Common myeloid progenitor, CD34-positive (primary cell): ENCODE data around the gene BNC2.
A peak's percentile ranks its signal among the peaks of the same experiment; 100 is the strongest.

Experiments used
- CTCF ChIA-PET: fragments of 350-600 bp; sonication (Branson Sonifier 250); formaldehyde crosslinking; loops from one replicate; lab custom pipeline; 2021; ENCODE audit warnings: antibody characterized with exemption; lab: Charles Lee
- POLR2A ChIA-PET: fragments of 350-600 bp; sonication (Branson Sonifier 250); formaldehyde crosslinking; loops from one replicate; lab custom pipeline; 2021; ENCODE audit warnings: antibody characterized with exemption; lab: Charles Lee
- DNase-seq, 3 donors: peaks; one replicate each; pipeline versions ENCODE4 v3.0.0 to v3.0.0-alpha.2; 2013
- H3K27ac ChIP-seq, 2 experiments: 1 replicate in 1 of 2; 2 replicates in 1 of 2; pipeline ENCODE4 v1.7.0; 2013; ENCODE audit warnings: inconsistent platforms in 2 of 2, low read length in 2 of 2, mild to moderate bottlenecking in 2 of 2, low read depth in 1 of 2, moderate library complexity in 1 of 2; ENCODE audit not compliant: severe bottlenecking in 2 of 2, insufficient read depth in 1 of 2, poor library complexity in 1 of 2
- H3K27me3 ChIP-seq, 5 experiments: replicated peaks in 2 of 5; 1 replicate in 3 of 5; 2 replicates in 2 of 5; pipeline versions ENCODE4 v1.6.1 to v1.7.0; 2013; ENCODE audit warnings: low read length in 4 of 5, mild to moderate bottlenecking in 2 of 5, moderate library complexity in 2 of 5, inconsistent platforms in 1 of 5; ENCODE audit not compliant: insufficient read depth in 5 of 5, control insufficient read depth in 4 of 5
- H3K36me3 ChIP-seq, 4 experiments: 1 replicate in 2 of 4; 2 replicates in 2 of 4; pipeline versions ENCODE4 v1.6.1 to v1.7.0; 2013; ENCODE audit warnings: low read length in 3 of 4, control low read depth in 1 of 4, mild to moderate bottlenecking in 1 of 4; ENCODE audit not compliant: control insufficient read depth in 4 of 4, insufficient read depth in 4 of 4
- H3K4me1 ChIP-seq, 4 experiments: 1 replicate in 3 of 4; 2 replicates in 1 of 4; pipeline versions ENCODE4 v1.6.1 to v1.7.1; 2013; ENCODE audit warnings: low read length in 3 of 4, mild to moderate bottlenecking in 3 of 4, control low read depth in 1 of 4, inconsistent platforms in 1 of 4, moderate library complexity in 1 of 4; ENCODE audit not compliant: control insufficient read depth in 4 of 4, insufficient read depth in 4 of 4; ENCODE audit errors: control extremely low read depth in 1 of 4
- H3K4me3 ChIP-seq, 7 experiments: 1 replicate in 4 of 7; 2 replicates in 3 of 7; pipeline versions ENCODE4 v1.5.1 to v1.7.0; 2013; ENCODE audit warnings: mild to moderate bottlenecking in 7 of 7, low read length in 6 of 7, moderate library complexity in 6 of 7, inconsistent platforms in 2 of 7, low read depth in 2 of 7, control low read depth in 1 of 7; ENCODE audit not compliant: insufficient read depth in 4 of 7, control insufficient read depth in 1 of 7; ENCODE audit errors: extremely low read depth in 1 of 7
- H3K9me3 ChIP-seq, 5 experiments: 1 replicate in 4 of 5; 2 replicates in 1 of 5; pipeline versions ENCODE4 v1.6.1 to v1.7.1; 2013; ENCODE audit warnings: low read length in 4 of 5, mild to moderate bottlenecking in 2 of 5, inconsistent platforms in 1 of 5, low read depth in 1 of 5, moderate library complexity in 1 of 5; ENCODE audit not compliant: control insufficient read depth in 4 of 5, insufficient read depth in 2 of 5; ENCODE audit errors: control extremely low read depth in 1 of 5
- WGBS: methylation state at CpG from one replicate; pipeline ENCODE4 v1.1.5; 2013; ENCODE audit not compliant: insufficient coverage; 5-methylcytosine and 5-hydroxymethylcytosine counted together

BNC2 gene

DNA sequence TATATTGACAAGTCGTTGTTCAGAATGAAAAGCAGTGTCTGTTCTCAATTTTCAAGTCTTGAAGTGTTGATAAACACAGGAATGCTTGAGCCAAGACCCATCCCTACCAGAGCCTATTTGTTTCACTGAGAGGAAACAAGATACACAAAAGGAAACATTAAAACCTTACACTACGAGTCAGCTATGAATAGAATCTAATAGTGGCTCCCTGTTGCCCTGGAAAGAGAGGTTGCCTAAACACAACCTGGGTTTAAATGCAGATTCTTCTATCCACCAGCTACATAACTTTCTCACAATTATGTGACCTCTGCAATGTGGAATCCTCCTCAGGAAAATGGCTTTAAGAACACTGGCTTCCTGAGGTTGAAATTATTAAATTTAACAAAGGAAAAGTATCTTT lies 29.1 kb upstream of the BNC2 start:
- H3K27me3 ChIP-seq: peaks cover 0 to 2% (median 0%) of the 10 kb centered on the region in 5 experiments
- POLR2A ChIA-PET: no interaction called here
- H3K9me3 ChIP-seq: peaks cover 0 to 2% (median 0%) of the 10 kb centered on the region in 5 experiments
- H3K36me3 ChIP-seq: no peaks in the 10 kb centered on the region
- H3K4me3 ChIP-seq: no peak overlapping the region
- no peak overlapping the region for H3K27ac ChIP-seq
- CTCF ChIA-PET: no interaction called here
- 86% methylated on average over 1 of the region's 2 CpGs for WGBS
- H3K4me1 ChIP-seq: no peaks in the 10 kb centered on the region
- no peak for DNase-seq

GRCh38 chr9:16898464-16898863 lies 28.0 kb upstream of the BNC2 start:
- CTCF ChIA-PET: interaction anchor here (0.6 kb wide), 1 partner anchor 1549 kb away, joined by 3 read pairs; no protein-coding TSS in a partner anchor
- Histone ChIP-seq H3K4me1 (peaks cover 0 to 7% (median 2%) of the 10 kb centered on the region in 4 experiments), H3K27me3 (peaks cover 0 to 2% (median 0%) of the 10 kb centered on the region in 5 experiments), H3K27ac (no peak overlapping the region), H3K36me3 (no peaks in the 10 kb centered on the region), H3K9me3 (no peaks in the 10 kb centered on the region), H3K4me3 (no peak overlapping the region)
- POLR2A ChIA-PET: no interaction called here
- 80% methylated on average over 1 of the region's 2 CpGs for WGBS
- no peak for DNase-seq

GRCh38 chr9:16888594-16888993 lies 18.1 kb upstream of the BNC2 start:
- Histone ChIP-seq H3K27ac (no peak overlapping the region), H3K36me3 (no peaks in the 10 kb centered on the region), H3K4me3 (no peak overlapping the region), H3K9me3 (no peaks in the 10 kb centered on the region), H3K27me3 (no peaks in the 10 kb centered on the region), H3K4me1 (peaks cover 8 to 32% (median 21%) of the 10 kb centered on the region in 4 experiments)
- no CpG with 5 or more reads among the region's 3 CpGs for WGBS
- POLR2A ChIA-PET: no interaction called here
- no peak for DNase-seq
- CTCF ChIA-PET: no interaction called here

- Histone ChIP-seq H3K4me3 (no peak overlapping the region), H3K36me3 (no peaks in the 10 kb centered on the region), H3K4me1 (peaks cover 8 to 32% (median 21%) of the 10 kb centered on the region in 4 experiments), H3K9me3 (no peaks in the 10 kb centered on the region), H3K27me3 (peaks cover 0 to 3% (median 0%) of the 10 kb centered on the region in 5 experiments), H3K27ac (no peak overlapping the region)
- POLR2A ChIA-PET: no interaction called here
- CTCF ChIA-PET: interaction anchor here (0.9 to 1.7 kb wide), 2 partner anchors 16 to 17 kb away, joined by 5 to 6 read pairs; no protein-coding TSS in a partner anchor
- WGBS: 100% methylated on average over 1 of the region's 4 CpGs
- DNase-seq: no peak
Observed at GRCh38 chr9:16885931-16886330, 15.5 kb upstream of the BNC2 start.

- DNase-seq: peak; percentile 93 to 99 (median 97)
- CTCF ChIA-PET: interaction anchor here (0.9 to 1.8 kb wide), 6 partner anchors 9 to 29 kb away, joined by 3 to 10 read pairs (median 4); no protein-coding TSS in a partner anchor
- POLR2A ChIA-PET: interaction anchor here (1.3 kb wide), 1 partner anchor 13 kb away, joined by 10 read pairs; no protein-coding TSS in a partner anchor
Observed at GRCh38 chr9:16884952-16885513, 14.6 kb upstream of the BNC2 start.

DNA sequence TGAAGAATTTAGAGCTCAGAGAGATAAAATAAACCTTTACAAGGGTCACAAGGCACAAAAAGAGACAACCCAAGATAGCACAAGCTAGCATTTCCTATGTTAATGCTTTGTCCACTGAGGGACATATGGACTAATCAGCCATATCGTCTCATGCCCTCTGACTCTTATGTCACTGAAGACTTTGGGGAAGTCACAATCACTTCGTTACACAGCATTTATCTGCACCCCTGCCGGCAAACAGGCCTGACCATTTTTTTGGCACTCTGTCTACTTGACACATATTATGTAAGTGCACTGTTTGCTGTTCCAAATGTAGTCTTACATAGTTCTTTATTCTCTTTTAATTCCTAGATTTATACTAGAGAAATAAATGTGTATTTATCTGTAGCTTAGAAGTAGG lies 13.9 kb upstream of the BNC2 start:
- H3K27me3 ChIP-seq: peaks cover 0 to 3% (median 0%) of the 10 kb centered on the region in 5 experiments
- peak overlapping the region in 2 of 7 experiments; percentile 21 to 38 for H3K4me3 ChIP-seq
- DNase-seq: peak in 2 of 3 donors; percentile 82 to 89
- no peaks in the 10 kb centered on the region for H3K36me3 ChIP-seq
- H3K9me3 ChIP-seq: no peaks in the 10 kb centered on the region
- peaks cover 10 to 35% (median 21%) of the 10 kb centered on the region in 4 experiments for H3K4me1 ChIP-seq
- ChIA-PET CTCF (interaction anchor here (0.9 to 1.8 kb wide), 6 partner anchors 8 to 30 kb away, joined by 3 to 10 read pairs (median 4); no protein-coding TSS in a partner anchor), POLR2A (interaction anchor here (0.6 to 1.3 kb wide), 3 partner anchors 13 to 28 kb away, joined by 3 to 10 read pairs (median 3); no protein-coding TSS in a partner anchor)
- no peak overlapping the region for H3K27ac ChIP-seq
- 0% methylated on average over 2 of the region's 3 CpGs for WGBS

More at GRCh38 chr9:16884952-16885513, 14.6 kb upstream of the BNC2 start:
- Histone ChIP-seq H3K4me1 (peaks cover 8 to 34% (median 21%) of the 10 kb centered on the region in 4 experiments), H3K27me3 (peaks cover 0 to 3% (median 0%) of the 10 kb centered on the region in 5 experiments), H3K4me3 (peak overlapping the region in 1 of 7 experiments; percentile 21), H3K27ac (no peak overlapping the region), H3K9me3 (no peaks in the 10 kb centered on the region), H3K36me3 (no peaks in the 10 kb centered on the region)
- 0% methylated on average over 3 of the region's 5 CpGs for WGBS

- POLR2A ChIA-PET: interaction anchor here (0.6 to 1.1 kb wide), 2 partner anchors 12 to 29 kb away, joined by 3 read pairs; no protein-coding TSS in a partner anchor
- WGBS: 100% methylated on average over 2 of the region's 6 CpGs
Observed at GRCh38 chr9:16883586-16883985, 13.1 kb upstream of the BNC2 start.

More at GRCh38 chr9:16883586-16883985, 13.1 kb upstream of the BNC2 start:
- Histone ChIP-seq H3K9me3 (no peaks in the 10 kb centered on the region), H3K4me3 (no peak overlapping the region), H3K27me3 (peaks cover 0 to 6% (median 0%) of the 10 kb centered on the region in 5 experiments), H3K36me3 (no peaks in the 10 kb centered on the region), H3K27ac (no peak overlapping the region), H3K4me1 (peaks cover 10 to 36% (median 21%) of the 10 kb centered on the region in 4 experiments)
- no peak for DNase-seq
- CTCF ChIA-PET: interaction anchor here (1.7 to 1.8 kb wide), 2 partner anchors 7 to 12 kb away, joined by 5 to 10 read pairs; no protein-coding TSS in a partner anchor
